Prostate gland (tissue), 2 donors: ENCODE results near the gene PRR23E. TPM values are rescaled to one million over a fixed set of nuclear protein-coding genes. Genes with fewer than 3 reads are reported as not detected.

Experiments
- DNase-seq: peaks from one replicate; pipeline ENCODE4 v3.0.0-alpha.2; 2019; ENCODE audit warnings: low spot score
- H3K27ac ChIP-seq, 2 donors: fragments of 200-600 bp; sonication (generic); 2 replicates each; pipeline ENCODE4 v1.5.1; 2017 to 2019
- H3K27me3 ChIP-seq: fragments of 200-600 bp; sonication (generic); replicated peaks from 2 replicates; pipeline ENCODE4 v1.5.1; 2019; ENCODE audit not compliant: insufficient read depth
- H3K36me3 ChIP-seq, 2 donors: fragments of 200-600 bp; sonication (generic); 1 replicate in 1 of 2; 2 replicates in 1 of 2; pipeline versions ENCODE4 v1.5.1 to v1.8.1; 2017 to 2019
- H3K4me1 ChIP-seq: fragments of 200-600 bp; sonication (generic); replicated peaks from 2 replicates; pipeline ENCODE4 v1.5.1; 2019
- H3K4me3 ChIP-seq, 2 donors: fragments of 200-600 bp; sonication (generic); 2 replicates each; pipeline ENCODE4 v1.5.1; 2017 to 2019
- H3K9me3 ChIP-seq: fragments of 200-600 bp; sonication (generic); 2 replicates; pipeline ENCODE4 v1.5.1; 2017
- POLR2A ChIP-seq: fragments of 450-650 bp; IDR thresholded peaks from one replicate; pipeline ENCODE4 v1.6.1; 2016; ENCODE audit warnings: antibody characterized with exemption, mild to moderate bottlenecking
- POLR2AphosphoS5 ChIP-seq: sonication (generic); formaldehyde crosslinking; IDR thresholded peaks from one replicate; pipeline ENCODE4 v1.6.1; 2017; ENCODE audit warnings: antibody characterized with exemption
- WGBS: methylation state at CpG from one replicate; pipeline ENCODE4 v1.1.5; 2018; 5-methylcytosine and 5-hydroxymethylcytosine counted together
- intact Hi-C: fragments of 100-400 bp; cut with DNase I; formaldehyde crosslinking; loops from one replicate; pipeline ENCODE4 v1.14.2; 2022
- total RNA-seq, 2 donors: library from RNA; depleted of rRNA; stranded (reverse); fragments of >200 nt; gene quantifications; one replicate each; pipeline ENCODE4 v1.1.0, GENCODE V29; 2016
- TF ChIP-seq, protein P1 (sequence below), 4 experiments: fragments of 200-600 bp in 2 of 4; fragments of 450-650 bp in 2 of 4; sonication (generic) in 2 of 4; IDR thresholded peaks; 1 replicate in 3 of 4; 2 replicates in 1 of 4; pipeline ENCODE4 v1.5.1; 2016 to 2019; ENCODE audit warnings: antibody characterized with exemption in 4 of 4, mild to moderate bottlenecking in 2 of 4, moderate library complexity in 2 of 4

Gene PRR23E
- total RNA-seq, 2 donors from 2014 or later = not detected

DNA sequence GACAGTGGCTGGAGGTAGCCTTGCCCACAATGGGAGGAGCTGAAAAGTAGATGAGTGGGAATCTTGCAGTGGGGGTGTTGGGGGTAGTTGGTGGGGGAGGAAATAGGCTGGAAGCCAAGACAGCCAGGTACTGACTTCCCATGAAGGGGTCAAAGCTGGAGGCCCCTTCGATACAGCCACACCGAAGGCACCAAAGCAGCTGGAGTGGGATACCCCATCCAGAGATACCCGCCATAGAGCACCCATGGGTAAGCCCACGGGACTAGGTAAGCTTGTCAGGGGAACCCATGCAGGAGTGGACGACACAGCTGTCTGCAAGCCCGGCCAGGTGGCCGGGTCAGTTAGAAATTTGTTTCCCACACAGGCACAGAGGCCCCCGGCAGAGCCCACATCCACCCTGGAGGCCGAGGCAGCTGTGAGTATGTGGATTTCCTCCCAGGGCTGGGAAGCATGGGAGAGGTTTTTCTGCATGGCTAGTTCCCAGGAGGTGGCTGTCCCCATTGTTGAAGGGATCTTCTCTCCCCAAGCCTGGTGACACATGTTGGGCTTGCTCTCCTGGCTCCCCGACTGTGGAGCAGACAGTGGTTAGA, 28.6 kb downstream of the PRR23E start:
- intact Hi-C loops = no loop called here
- 70% methylated on average over 10 of the region's 10 CpGs for WGBS
- Histone ChIP-seq H3K4me1 (no peaks in the 10 kb centered on the region), H3K27me3 (peaks cover 5% of the 10 kb centered on the region), H3K9me3 (no peaks in the 10 kb centered on the region), H3K4me3 (no peak overlapping the region), H3K36me3 (no peaks in the 10 kb centered on the region), H3K27ac (no peak overlapping the region)
- no peak for TF ChIP-seq POLR2AphosphoS5
- TF ChIP-seq, protein P1, sequence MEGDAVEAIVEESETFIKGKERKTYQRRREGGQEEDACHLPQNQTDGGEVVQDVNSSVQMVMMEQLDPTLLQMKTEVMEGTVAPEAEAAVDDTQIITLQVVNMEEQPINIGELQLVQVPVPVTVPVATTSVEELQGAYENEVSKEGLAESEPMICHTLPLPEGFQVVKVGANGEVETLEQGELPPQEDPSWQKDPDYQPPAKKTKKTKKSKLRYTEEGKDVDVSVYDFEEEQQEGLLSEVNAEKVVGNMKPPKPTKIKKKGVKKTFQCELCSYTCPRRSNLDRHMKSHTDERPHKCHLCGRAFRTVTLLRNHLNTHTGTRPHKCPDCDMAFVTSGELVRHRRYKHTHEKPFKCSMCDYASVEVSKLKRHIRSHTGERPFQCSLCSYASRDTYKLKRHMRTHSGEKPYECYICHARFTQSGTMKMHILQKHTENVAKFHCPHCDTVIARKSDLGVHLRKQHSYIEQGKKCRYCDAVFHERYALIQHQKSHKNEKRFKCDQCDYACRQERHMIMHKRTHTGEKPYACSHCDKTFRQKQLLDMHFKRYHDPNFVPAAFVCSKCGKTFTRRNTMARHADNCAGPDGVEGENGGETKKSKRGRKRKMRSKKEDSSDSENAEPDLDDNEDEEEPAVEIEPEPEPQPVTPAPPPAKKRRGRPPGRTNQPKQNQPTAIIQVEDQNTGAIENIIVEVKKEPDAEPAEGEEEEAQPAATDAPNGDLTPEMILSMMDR (IDR thresholded peaks at IDR 0.05) = no peak
- TF ChIP-seq POLR2A = no peak
- DNase-seq = no peak

DNA sequence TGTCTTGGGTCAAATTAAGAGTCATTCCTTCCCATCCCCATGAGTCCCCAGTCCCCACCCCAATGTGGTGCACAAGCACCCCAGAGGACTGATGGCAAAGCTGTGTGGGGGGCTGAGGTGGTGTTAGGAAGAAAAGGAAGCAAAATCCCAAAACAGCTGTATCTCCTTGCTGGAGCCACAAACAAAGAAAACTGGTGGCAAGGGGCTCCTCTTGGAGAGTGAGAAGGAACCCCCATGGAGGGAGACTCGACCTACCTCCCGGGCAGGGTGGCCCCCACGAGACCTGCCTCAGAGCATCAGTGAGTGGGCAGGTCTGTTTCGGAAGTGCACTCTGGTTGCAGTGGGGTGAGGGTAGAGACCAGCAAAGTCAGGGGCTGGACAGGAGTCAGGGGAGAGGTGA, 29.2 kb downstream of the PRR23E start:
- Histone ChIP-seq H3K9me3 (no peaks in the 10 kb centered on the region), H3K4me1 (no peaks in the 10 kb centered on the region), H3K4me3 (no peak overlapping the region), H3K36me3 (no peaks in the 10 kb centered on the region), H3K27me3 (peaks cover 2% of the 10 kb centered on the region), H3K27ac (no peak overlapping the region)
- DNase-seq = no peak
- no peak for TF ChIP-seq POLR2A
- TF ChIP-seq, protein P1 (IDR thresholded peaks at IDR 0.05) = no peak
- TF ChIP-seq POLR2AphosphoS5 = no peak
- intact Hi-C loops = no loop called here
- 89% methylated on average over 4 of the region's 4 CpGs for WGBS

DNA sequence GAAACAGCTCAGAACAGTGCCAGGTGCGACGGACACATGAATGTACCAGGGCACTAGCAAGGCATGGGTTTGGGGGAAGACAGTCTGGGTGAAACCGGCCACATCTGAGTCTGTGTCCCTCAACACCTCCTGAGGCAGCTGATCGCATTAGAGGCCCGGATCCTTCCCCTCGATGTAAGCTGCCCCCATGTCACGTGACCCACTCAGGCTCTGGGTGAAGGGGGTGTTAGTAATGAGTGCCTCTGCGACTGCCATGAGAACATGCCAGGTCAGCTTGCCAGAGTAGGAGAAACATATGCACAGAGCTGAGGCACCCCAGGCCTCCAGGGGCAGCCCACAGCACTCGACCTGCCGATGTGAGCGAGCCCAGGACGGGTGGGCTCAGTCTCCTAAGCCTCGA, 29.7 kb downstream of the PRR23E start:
- intact Hi-C loops = no loop called here
- Histone ChIP-seq H3K27ac (no peak overlapping the region), H3K4me3 (no peak overlapping the region), H3K4me1 (no peaks in the 10 kb centered on the region), H3K9me3 (no peaks in the 10 kb centered on the region), H3K27me3 (no peaks in the 10 kb centered on the region), H3K36me3 (no peaks in the 10 kb centered on the region)
- DNase-seq = no peak
- 75% methylated on average over 13 of the region's 13 CpGs for WGBS
- TF ChIP-seq, protein P1 (IDR thresholded peaks at IDR 0.05) = no peak
- no peak for TF ChIP-seq POLR2A
- TF ChIP-seq POLR2AphosphoS5 = no peak

DNA sequence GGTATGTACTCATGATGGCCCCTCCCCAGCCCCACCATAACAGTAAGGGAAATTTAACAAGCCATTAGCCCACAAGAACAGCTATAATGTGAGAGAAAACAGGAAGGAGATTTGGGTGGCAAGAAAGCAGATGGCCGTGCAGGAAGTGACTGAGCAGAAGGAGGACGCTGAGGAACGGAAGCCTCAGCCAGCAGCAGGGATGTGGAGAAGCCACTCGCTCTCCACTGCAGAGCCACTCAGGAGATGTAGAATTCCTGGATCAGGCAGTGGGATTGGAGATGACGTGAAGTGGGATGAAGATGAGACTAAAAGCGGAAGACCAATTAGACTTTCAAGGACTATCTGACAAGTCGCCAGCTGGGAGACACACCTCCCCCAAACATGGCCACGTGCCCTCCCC, 31.2 kb downstream of the PRR23E start:
- Histone ChIP-seq H3K36me3 (no peaks in the 10 kb centered on the region), H3K9me3 (no peaks in the 10 kb centered on the region), H3K4me3 (no peak overlapping the region), H3K27me3 (no peaks in the 10 kb centered on the region), H3K27ac (no peak overlapping the region), H3K4me1 (no peaks in the 10 kb centered on the region)
- 70% methylated on average over 8 of the region's 8 CpGs for WGBS
- DNase-seq = no peak
- intact Hi-C loops = no loop called here
- TF ChIP-seq POLR2A = no peak
- TF ChIP-seq, protein P1 (IDR thresholded peaks at IDR 0.05) = no peak
- TF ChIP-seq POLR2AphosphoS5 = no peak

DNA sequence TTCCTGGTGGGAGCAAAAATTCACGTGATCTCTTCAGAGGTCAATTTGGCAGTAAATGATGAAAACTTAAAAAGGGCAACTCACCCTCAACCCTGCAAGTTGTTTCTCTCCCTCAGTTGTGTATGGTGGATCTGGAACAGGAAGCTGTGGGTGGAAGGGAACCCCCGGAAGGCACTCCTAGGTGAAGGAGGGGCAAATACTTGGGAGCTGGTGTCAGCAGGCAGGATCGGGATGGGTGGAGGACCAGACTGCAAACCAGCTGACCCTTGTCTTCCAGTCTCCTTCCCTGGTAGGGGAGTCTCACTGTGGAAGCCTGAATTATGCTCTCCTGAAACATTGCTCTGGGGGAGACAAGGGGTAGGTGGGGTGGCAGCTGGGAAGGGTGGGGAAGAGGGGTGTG, 33.5 kb downstream of the PRR23E start:
- Histone ChIP-seq H3K4me1 (no peaks in the 10 kb centered on the region), H3K36me3 (no peaks in the 10 kb centered on the region), H3K27ac (no peak overlapping the region), H3K9me3 (no peaks in the 10 kb centered on the region), H3K27me3 (no peaks in the 10 kb centered on the region), H3K4me3 (no peak overlapping the region)
- TF ChIP-seq POLR2AphosphoS5 (no peak), POLR2A (no peak)
- TF ChIP-seq, protein P1 (IDR thresholded peaks at IDR 0.05) = no peak
- intact Hi-C loops = no loop called here
- DNase-seq = no peak
- 45% methylated on average over 3 of the region's 3 CpGs for WGBS
